Activated CD4-positive, alpha-beta T cell treated with anti-CD3 and anti-CD28 coated beads for 24 hours (primary cell): ENCODE data around the gene UMODL1.
"Not testable (repeated sequence)": the region's sequence is repeated elsewhere in the genome, so short reads cannot be mapped to it uniquely, and the experiment has no call there.

ENCODE experiments used
- DNase-seq, 2 donors: peaks; one replicate each; pipeline ENCODE4 v3.0.0-alpha.2; 2020; ENCODE audit warnings: low read depth in 2 of 2

UMODL1 gene

GRCh38 chr21:42059141-42059540 lies 12.0 kb upstream of the UMODL1 start:
- no peak for DNase-seq

GRCh38 chr21:42059721-42060120 lies 11.4 kb upstream of the UMODL1 start:
- no peak for DNase-seq

- no peak for DNase-seq
Measured at GRCh38 chr21:42060166-42060565, 11.0 kb upstream of the UMODL1 start.

- DNase-seq = no peak
Measured at GRCh38 chr21:42061195-42061985, 9.7 kb upstream of the UMODL1 start.

GRCh38 chr21:42061986-42062235 lies 9.2 kb upstream of the UMODL1 start:
- DNase-seq = no peak

- DNase-seq = peak; percentile 31 to 42
Measured at GRCh38 chr21:42062236-42063022, 8.7 kb upstream of the UMODL1 start.

- DNase-seq = no peak
Measured at GRCh38 chr21:42063191-42063570, 7.9 kb upstream of the UMODL1 start.

- DNase-seq = peak; percentile 16 to 39
Measured at GRCh38 chr21:42063571-42064521, 7.3 kb upstream of the UMODL1 start.

GRCh38 chr21:42066521-42066920 lies 4.6 kb upstream of the UMODL1 start:
- no peak for DNase-seq

GRCh38 chr21:42067531-42068255 lies 3.4 kb upstream of the UMODL1 start:
- no peak for DNase-seq

- no peak for DNase-seq
Measured at GRCh38 chr21:42068256-42068545, 2.9 kb upstream of the UMODL1 start.

GRCh38 chr21:42068592-42068991 lies 2.5 kb upstream of the UMODL1 start:
- no peak for DNase-seq

GRCh38 chr21:42069327-42069726 lies 1.8 kb upstream of the UMODL1 start:
- DNase-seq = no peak

- DNase-seq = no peak
Measured at GRCh38 chr21:42069843-42070242, 1.3 kb upstream of the UMODL1 start.

GRCh38 chr21:42073145-42074099 lies 2.3 kb downstream of the UMODL1 start:
- DNase-seq = no peak

- DNase-seq = no peak
Measured at GRCh38 chr21:42075686-42076471, 4.8 kb downstream of the UMODL1 start.

GRCh38 chr21:42077685-42078238 lies 6.6 kb downstream of the UMODL1 start:
- not testable (repeated sequence) for DNase-seq

GRCh38 chr21:42078247-42079007 lies 7.3 kb downstream of the UMODL1 start:
- not testable (repeated sequence) for DNase-seq
